Ascending aorta (tissue), 2 donors: ENCODE data around the gene TMEM86B. TPM values are rescaled to one million over a fixed set of nuclear protein-coding genes. Genes with fewer than 3 reads are reported as not detected.

Experiments used
- DNase-seq, 2 donors: peaks; one replicate each; pipeline ENCODE4 v3.0.0-alpha.2; 2019; ENCODE audit warnings: low spot score in 2 of 2
- H3K27ac ChIP-seq, 2 donors: fragments of 200-600 bp; sonication (generic); one replicate each; pipeline ENCODE4 v1.5.1; 2016 to 2017; ENCODE audit warnings: mild to moderate bottlenecking in 1 of 2
- H3K27me3 ChIP-seq: fragments of 200-600 bp; sonication (generic); one replicate; pipeline ENCODE4 v1.5.1; 2017
- H3K36me3 ChIP-seq, 2 donors: fragments of 200-600 bp; sonication (generic); one replicate each; pipeline ENCODE4 v1.5.1; 2016
- H3K4me1 ChIP-seq, 2 donors: fragments of 200-600 bp; sonication (generic); one replicate each; pipeline ENCODE4 v1.5.1; 2016 to 2017; ENCODE audit warnings: mild to moderate bottlenecking in 1 of 2
- H3K4me3 ChIP-seq, 2 donors: fragments of 200-600 bp; sonication (generic); one replicate each; pipeline ENCODE4 v1.5.1; 2016 to 2017; ENCODE audit warnings: mild to moderate bottlenecking in 1 of 2
- H3K9me3 ChIP-seq, 2 donors: fragments of 200-600 bp; sonication (generic); one replicate each; pipeline ENCODE4 v1.5.1; 2016
- intact Hi-C: fragments of 100-400 bp; cut with DNase I; formaldehyde crosslinking; loops from one replicate; pipeline ENCODE4 v1.15.1; 2023
- total RNA-seq: library from RNA; depleted of rRNA; stranded (reverse); fragments of >200 nt; gene quantifications from one replicate; pipeline ENCODE4 v1.1.0, GENCODE V29; 2016
- TF ChIP-seq, protein P1 (sequence below), 3 experiments: fragments of 200-600 bp in 2 of 3; fragments of 450-650 bp in 1 of 3; sonication (generic) in 2 of 3; IDR thresholded peaks; one replicate each; pipeline ENCODE4 v1.5.1; 2016 to 2019; ENCODE audit warnings: antibody characterized with exemption in 3 of 3, mild to moderate bottlenecking in 1 of 3, moderate library complexity in 1 of 3

Gene TMEM86B
- total RNA-seq, 1 donor from 2014 or later, result not detected

DNA sequence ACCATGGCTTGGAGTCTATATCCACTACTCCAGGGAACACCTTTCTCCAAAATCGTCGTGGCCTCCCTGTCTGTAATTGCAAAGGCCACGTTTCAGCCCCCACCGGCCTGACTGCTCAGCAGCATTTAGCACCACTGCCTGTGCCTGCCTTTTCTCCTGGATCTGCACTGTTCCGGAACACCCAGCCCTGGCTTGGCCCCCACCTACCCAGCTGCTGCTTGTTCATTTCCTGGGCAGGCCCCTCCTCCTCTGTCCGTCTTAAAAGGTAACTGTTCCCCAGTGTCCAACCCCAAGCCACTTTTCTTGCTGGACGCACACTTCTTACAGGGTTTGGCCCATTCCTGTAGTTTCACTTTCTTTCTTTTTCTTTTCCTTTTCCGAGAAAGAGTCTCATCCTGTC, 39.9 kb downstream of the TMEM86B start:
- Histone ChIP-seq H3K4me3 (no peak overlapping the region), H3K9me3 (no peaks in the 10 kb centered on the region), H3K36me3 (no peaks in the 10 kb centered on the region), H3K27ac (no peak overlapping the region), H3K4me1 (no peaks in the 10 kb centered on the region), H3K27me3 (no peaks in the 10 kb centered on the region)
- no peak for DNase-seq
- TF ChIP-seq, protein P1, sequence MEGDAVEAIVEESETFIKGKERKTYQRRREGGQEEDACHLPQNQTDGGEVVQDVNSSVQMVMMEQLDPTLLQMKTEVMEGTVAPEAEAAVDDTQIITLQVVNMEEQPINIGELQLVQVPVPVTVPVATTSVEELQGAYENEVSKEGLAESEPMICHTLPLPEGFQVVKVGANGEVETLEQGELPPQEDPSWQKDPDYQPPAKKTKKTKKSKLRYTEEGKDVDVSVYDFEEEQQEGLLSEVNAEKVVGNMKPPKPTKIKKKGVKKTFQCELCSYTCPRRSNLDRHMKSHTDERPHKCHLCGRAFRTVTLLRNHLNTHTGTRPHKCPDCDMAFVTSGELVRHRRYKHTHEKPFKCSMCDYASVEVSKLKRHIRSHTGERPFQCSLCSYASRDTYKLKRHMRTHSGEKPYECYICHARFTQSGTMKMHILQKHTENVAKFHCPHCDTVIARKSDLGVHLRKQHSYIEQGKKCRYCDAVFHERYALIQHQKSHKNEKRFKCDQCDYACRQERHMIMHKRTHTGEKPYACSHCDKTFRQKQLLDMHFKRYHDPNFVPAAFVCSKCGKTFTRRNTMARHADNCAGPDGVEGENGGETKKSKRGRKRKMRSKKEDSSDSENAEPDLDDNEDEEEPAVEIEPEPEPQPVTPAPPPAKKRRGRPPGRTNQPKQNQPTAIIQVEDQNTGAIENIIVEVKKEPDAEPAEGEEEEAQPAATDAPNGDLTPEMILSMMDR (IDR thresholded peaks at IDR 0.05), result no peak
- intact Hi-C loops, result no loop called here

DNA sequence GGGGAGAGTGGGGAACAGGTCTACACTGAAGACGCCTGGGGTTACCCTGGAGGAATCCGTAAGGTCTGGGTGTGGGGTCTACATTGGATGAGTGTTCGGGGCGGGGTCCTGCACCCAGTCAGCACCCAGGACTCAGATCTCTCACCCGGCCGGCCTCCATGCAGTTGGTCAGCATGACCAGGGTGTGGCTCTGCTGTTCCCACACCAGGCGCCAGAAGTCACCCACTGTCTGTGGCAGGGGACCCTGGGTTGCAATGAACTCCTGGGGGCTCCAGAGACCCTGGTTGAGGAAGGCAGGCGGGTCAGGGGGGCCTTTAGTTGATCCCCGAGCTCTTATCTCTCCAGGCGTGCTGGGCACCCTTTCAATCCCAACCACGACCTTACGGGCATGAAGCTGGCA, 42.5 kb downstream of the TMEM86B start:
- intact Hi-C loops, result no loop called here
- Histone ChIP-seq H3K4me1 (no peaks in the 10 kb centered on the region), H3K27me3 (peaks cover 6% of the 10 kb centered on the region), H3K36me3 (no peaks in the 10 kb centered on the region), H3K4me3 (no peak overlapping the region), H3K9me3 (no peaks in the 10 kb centered on the region), H3K27ac (no peak overlapping the region)
- TF ChIP-seq, protein P1 (IDR thresholded peaks at IDR 0.05), result no peak
- no peak for DNase-seq

DNA sequence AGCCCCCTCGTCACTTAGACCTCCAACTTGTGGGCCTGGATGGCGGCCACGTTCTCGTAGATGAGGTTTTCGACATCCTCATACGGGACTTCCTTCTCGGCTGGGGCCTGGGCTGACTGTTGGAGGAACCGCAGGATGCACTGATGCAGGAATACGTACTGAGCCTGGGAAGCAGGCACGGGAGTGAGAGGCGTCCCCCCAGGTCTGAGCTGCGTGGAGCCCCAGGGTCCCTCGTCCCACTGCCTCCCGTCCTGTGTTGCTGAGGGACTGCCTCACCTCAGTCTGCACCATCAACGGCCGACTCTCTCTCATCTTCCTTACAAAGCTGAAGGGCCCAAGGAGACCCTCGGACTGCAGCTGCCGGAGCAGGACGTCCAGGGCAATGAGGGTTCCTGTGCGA, 46.8 kb downstream of the TMEM86B start:
- intact Hi-C loops, result no loop called here
- Histone ChIP-seq H3K27me3 (peaks cover 21% of the 10 kb centered on the region), H3K9me3 (no peaks in the 10 kb centered on the region)

DNA sequence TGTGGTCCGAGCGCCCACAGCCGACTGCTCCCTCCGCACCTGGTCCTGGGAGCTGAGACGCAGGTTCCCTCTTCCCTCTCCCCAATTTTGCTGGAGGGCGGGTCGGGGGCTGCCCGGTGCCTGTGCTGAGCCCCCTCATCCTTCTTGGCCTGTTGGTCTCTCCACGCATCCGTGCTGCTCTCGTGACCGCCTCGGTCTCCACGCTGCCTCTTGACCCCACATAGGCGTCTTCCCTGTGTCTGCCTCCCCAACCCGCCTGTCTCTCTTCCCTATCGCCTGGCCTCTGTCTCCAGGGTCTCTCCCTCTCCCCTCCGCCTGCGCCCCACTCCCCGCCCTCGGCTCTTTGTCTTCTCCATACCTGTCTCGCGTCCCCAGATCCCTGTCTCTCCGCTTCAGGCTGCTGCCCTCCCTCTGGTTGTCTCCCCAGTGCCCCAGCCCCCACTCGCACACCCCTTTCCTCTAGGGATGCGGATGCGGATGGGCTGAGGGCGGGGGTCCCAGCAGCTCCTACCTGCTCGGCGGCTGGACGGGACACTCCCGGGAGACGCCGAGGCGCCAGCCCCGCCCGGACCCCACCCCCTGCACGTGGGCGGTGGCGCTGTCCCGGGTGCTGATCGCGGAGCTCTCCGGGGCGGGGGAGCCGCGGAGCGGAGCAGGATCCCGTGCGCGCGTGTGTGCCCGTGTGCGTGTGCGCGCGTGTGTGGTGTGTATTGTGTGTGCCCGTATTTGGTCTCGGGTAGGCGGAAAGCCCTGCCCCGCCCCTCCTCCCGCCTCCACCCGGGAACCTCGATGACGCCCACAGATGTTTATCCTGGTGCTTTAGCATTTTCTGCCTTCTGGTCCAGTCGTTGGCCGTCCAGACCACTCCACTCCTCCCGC, 48.7 kb downstream of the TMEM86B start, which contains the start of gene SYT5:
TSS of gene SYT5 (minus strand) at position 684 of the 879 bp plus-strand sequence. CDS start 1,248 bp downstream, outside the sequence.
- Histone ChIP-seq H3K9me3 (no peaks in the 10 kb centered on the region), H3K4me3 (peak within 1 kb of the TSS; percentile 7 to 45), H3K27me3 (peaks cover 31% of the 10 kb centered on the region), H3K36me3 (no peaks in the 10 kb centered on the region), H3K27ac (no peak within 1 kb of the TSS), H3K4me1 (peaks cover 0 to 3% of the 10 kb centered on the region in 2 donors)
- DNase-seq, result no peak
- intact Hi-C loops, result no loop called here
- TF ChIP-seq, protein P1 (IDR thresholded peaks at IDR 0.05), result no peak

More for the DNA sequence above, 46.8 kb downstream of the TMEM86B start:
- no peak for DNase-seq
- no peak overlapping the region for H3K4me3 ChIP-seq
- H3K4me1 ChIP-seq, result peaks cover 0 to 3% of the 10 kb centered on the region in 2 donors
- no peaks in the 10 kb centered on the region for H3K36me3 ChIP-seq
- TF ChIP-seq, protein P1 (IDR thresholded peaks at IDR 0.05), result no peak
- no peak overlapping the region for H3K27ac ChIP-seq

DNA sequence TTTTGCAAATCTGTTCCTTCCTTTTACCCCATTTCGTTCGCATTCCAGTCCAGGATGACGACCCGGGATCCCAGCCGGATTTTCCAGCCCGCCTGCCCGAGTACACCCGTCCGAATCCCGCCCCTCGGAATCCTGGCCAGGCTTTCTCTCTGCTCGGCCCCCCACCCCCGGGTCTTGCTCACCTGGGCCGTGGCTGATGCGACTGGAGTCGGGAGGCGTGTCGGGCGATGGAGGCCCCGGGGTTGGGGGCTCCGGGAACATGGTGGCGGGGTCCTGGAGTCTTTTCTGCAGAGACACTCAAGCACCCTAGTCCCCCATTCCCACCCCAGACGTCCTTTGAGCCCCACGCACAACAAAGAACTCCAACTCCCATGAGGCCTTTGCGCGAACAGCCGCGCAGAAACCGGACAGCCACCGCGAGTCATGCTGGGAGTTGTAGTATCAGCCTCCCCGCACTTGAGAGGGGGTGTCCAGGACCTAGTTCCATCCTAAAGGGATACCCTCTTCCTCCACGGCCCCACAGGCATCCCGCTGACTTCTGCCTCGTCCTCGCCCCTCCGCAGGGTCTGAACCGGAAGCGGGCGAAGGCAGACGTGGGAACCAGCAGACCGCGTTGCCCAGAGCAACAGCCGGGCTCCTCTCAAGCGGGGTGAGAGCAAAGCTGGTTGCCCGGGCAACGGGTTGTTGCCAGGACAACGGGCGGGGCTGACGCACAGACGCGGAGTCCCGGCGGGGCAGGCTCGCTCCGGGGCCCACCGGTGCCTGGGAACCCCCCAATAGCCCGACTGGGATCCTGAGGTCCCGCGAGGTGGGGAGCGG, 49.6 kb downstream of the TMEM86B start:
- Histone ChIP-seq H3K4me3 (peak overlapping the region; percentile 7 to 45), H3K27me3 (peaks cover 40% of the 10 kb centered on the region)
- DNase-seq, result peak in 1 of 2 donors; percentile 75

More for the DNA sequence above, 49.6 kb downstream of the TMEM86B start:
- TF ChIP-seq, protein P1 (IDR thresholded peaks at IDR 0.05), result no peak
- Histone ChIP-seq H3K36me3 (no peaks in the 10 kb centered on the region), H3K4me1 (peaks cover 0 to 3% of the 10 kb centered on the region in 2 donors), H3K9me3 (no peaks in the 10 kb centered on the region), H3K27ac (no peak overlapping the region)
- intact Hi-C loops, result no loop called here

Other genes starting within 250 kb of the TMEM86B start
- gene GP6, start 190.5 kb downstream of the TMEM86B start, total RNA-seq, result not detected
- gene RDH13, start 165.6 kb downstream of the TMEM86B start, total RNA-seq, result 12.1 TPM
- not detected for gene EPS8L1, start 152.9 kb downstream of the TMEM86B start, total RNA-seq
- 219 TPM for gene PPP1R12C, start 111.1 kb downstream of the TMEM86B start, total RNA-seq
- not detected for gene TNNT1, start 79.6 kb downstream of the TMEM86B start, total RNA-seq
- not detected for gene TNNI3, start 71.0 kb downstream of the TMEM86B start, total RNA-seq
- not detected for gene DNAAF3, start 62.1 kb downstream of the TMEM86B start, total RNA-seq
- gene SYT5, start 48.5 kb downstream of the TMEM86B start, total RNA-seq, result not detected
- 0.64 TPM for gene PTPRH, start 19.3 kb downstream of the TMEM86B start, total RNA-seq
- 68.3 TPM for gene PPP6R1, start 30.3 kb upstream of the TMEM86B start, total RNA-seq
- 72.7 TPM for gene HSPBP1, start 51.3 kb upstream of the TMEM86B start, total RNA-seq
- gene BRSK1, start 55.2 kb upstream of the TMEM86B start, total RNA-seq, result 6.5 TPM
- gene TMEM150B, start 96.6 kb upstream of the TMEM86B start, total RNA-seq, result not detected
- gene KMT5C, start 111.1 kb upstream of the TMEM86B start, total RNA-seq, result 21.7 TPM
- gene COX6B2, start 126.0 kb upstream of the TMEM86B start, total RNA-seq, result not detected
- gene GARIN5B, start 134.5 kb upstream of the TMEM86B start, total RNA-seq, result not detected
- not detected for gene IL11, start 141.7 kb upstream of the TMEM86B start, total RNA-seq
- not detected for gene TMEM190, start 148.1 kb upstream of the TMEM86B start, total RNA-seq
- not detected for gene TMEM238, start 155.5 kb upstream of the TMEM86B start, total RNA-seq
- 542 TPM for gene RPL28, start 157.2 kb upstream of the TMEM86B start, total RNA-seq
- 82.6 TPM for gene UBE2S, start 179.0 kb upstream of the TMEM86B start, total RNA-seq
- gene SHISA7, start 214.5 kb upstream of the TMEM86B start, total RNA-seq, result 0.85 TPM
- gene ISOC2, start 232.9 kb upstream of the TMEM86B start, total RNA-seq, result 96.7 TPM
- gene C19orf85, start 236.0 kb upstream of the TMEM86B start, total RNA-seq, result not detected
- gene ZNF628, start 247.9 kb upstream of the TMEM86B start, total RNA-seq, result 13.2 TPM